PFSK-1 (cell line): Measurements from ENCODE around the gene ZIC1.

ENCODE experiments used
- POLR2AphosphoS5 ChIP-seq: IDR thresholded peaks from 2 replicates; pipeline ENCODE4 v1.6.1; 2012; ENCODE audit warnings: low read depth, mild to moderate bottlenecking, control low read depth, low read length, moderate library complexity
- TAF1 ChIP-seq: IDR thresholded peaks from 2 replicates; pipeline ENCODE4 v1.6.1; 2012; ENCODE audit warnings: low read length, control low read depth, borderline replicate concordance; ENCODE audit not compliant: insufficient read depth
- TF ChIP-seq, protein P1 (sequence below), 2 experiments: IDR thresholded peaks; 2 replicates each; pipeline versions ENCODE4 v1.6.1 to v1.8.0; 2011 to 2012; ENCODE audit warnings: low read depth in 2 of 2, low read length in 2 of 2, control low read depth in 1 of 2, inconsistent platforms in 1 of 2, mild to moderate bottlenecking in 1 of 2, moderate library complexity in 1 of 2; ENCODE audit not compliant: insufficient read depth in 1 of 2

DNA sequence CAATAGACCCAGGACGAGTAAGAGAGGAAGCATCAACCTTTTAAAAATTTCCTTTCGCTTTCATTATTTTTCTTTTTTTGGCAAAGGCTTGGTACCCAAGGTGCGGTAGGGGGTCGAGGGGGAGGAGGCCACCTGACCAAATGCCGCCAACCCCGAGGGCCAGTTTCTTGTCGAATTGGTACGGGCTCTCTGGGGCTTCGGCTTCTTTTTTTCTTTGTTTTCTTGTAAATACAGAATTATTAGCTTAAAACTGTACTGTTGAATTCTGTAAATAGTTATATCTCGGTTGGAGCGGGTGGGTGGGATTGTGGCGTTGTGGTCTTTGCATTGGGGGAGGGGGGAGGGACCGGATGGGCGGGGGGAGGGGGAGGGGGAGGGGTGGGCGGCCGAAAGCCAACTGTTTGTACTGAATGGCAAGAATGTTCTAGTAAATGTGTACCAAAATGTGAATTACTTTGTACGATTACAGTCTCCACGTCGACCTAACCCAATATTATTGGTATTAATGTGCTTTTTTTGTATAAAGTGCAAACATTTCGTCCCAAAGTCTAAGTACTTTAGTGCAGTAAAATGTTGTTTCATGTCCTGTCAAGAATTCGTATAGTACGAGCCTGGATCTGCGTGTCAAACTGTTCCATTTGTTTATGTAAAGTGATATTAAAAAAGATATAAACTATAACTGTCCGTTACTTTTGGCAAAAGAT is 4.7 kb downstream of the ZIC1 start:
- TF ChIP-seq, protein P1, sequence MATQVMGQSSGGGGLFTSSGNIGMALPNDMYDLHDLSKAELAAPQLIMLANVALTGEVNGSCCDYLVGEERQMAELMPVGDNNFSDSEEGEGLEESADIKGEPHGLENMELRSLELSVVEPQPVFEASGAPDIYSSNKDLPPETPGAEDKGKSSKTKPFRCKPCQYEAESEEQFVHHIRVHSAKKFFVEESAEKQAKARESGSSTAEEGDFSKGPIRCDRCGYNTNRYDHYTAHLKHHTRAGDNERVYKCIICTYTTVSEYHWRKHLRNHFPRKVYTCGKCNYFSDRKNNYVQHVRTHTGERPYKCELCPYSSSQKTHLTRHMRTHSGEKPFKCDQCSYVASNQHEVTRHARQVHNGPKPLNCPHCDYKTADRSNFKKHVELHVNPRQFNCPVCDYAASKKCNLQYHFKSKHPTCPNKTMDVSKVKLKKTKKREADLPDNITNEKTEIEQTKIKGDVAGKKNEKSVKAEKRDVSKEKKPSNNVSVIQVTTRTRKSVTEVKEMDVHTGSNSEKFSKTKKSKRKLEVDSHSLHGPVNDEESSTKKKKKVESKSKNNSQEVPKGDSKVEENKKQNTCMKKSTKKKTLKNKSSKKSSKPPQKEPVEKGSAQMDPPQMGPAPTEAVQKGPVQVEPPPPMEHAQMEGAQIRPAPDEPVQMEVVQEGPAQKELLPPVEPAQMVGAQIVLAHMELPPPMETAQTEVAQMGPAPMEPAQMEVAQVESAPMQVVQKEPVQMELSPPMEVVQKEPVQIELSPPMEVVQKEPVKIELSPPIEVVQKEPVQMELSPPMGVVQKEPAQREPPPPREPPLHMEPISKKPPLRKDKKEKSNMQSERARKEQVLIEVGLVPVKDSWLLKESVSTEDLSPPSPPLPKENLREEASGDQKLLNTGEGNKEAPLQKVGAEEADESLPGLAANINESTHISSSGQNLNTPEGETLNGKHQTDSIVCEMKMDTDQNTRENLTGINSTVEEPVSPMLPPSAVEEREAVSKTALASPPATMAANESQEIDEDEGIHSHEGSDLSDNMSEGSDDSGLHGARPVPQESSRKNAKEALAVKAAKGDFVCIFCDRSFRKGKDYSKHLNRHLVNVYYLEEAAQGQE (IDR thresholded peaks at IDR 0.05; ENCODE audit: insufficient read depth in 1 of 2, low read depth in 2 of 2, low read length in 2 of 2), result no peak
- no peak for TF ChIP-seq POLR2AphosphoS5
- TF ChIP-seq TAF1, result no peak
